ENCODE results near the gene PSMB9. TPM values are rescaled to one million over a fixed set of nuclear protein-coding genes. Genes with fewer than 3 reads are reported as not detected.
A peak's percentile ranks its signal among the peaks of the same experiment; 100 is the strongest.

The PSMB9 gene
- total RNA-seq, 4 donors from 2014 or later, result 18.4 to 34.3 (median 20.0) TPM

DNA sequence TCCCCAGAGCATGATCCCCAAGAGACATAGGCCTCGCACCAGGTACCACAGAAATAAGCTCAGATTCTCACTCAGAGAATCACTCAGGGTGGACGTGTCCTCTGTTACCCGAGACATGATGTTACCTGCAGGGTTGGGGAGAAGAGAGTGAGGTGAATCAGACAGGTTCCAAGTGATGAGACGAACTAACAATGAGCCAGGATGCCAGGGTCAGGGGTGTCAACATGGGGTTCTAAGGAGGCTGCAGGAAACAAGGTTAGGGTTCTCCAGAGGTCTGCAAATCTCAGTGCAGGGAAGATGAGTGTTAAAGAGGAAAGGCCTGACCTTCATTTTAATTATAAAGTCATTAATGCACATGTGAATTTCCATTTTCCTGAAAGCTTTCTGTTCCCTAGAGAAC lies 3.0 kb upstream of the PSMB9 start:
- Histone ChIP-seq H3K36me3 (peaks cover 0 to 52% (median 28%) of the 10 kb centered on the region in 3 donors), H3K27me3 (no peaks in the 10 kb centered on the region), H3K4me3 (no peak overlapping the region), H3K27ac (peak overlapping the region in 3 of 4 donors; percentile 98 to 100 (median 99)), H3K4me1 (peaks cover 0 to 46% (median 21%) of the 10 kb centered on the region in 4 donors), H3K9me3 (no peaks in the 10 kb centered on the region)
- no peak for TF ChIP-seq POLR2A (IDR thresholded peaks at IDR 0.05)
- TF ChIP-seq EP300 (IDR thresholded peaks at IDR 0.05), result no peak
- no peak for TF ChIP-seq CTCF (IDR thresholded peaks at IDR 0.05)
- WGBS, 2 donors, result 84 to 88% methylated on average over 4 of the region's 4 CpGs
- no peak for DNase-seq (ENCODE audit: low spot score in 2 of 2)

DNA sequence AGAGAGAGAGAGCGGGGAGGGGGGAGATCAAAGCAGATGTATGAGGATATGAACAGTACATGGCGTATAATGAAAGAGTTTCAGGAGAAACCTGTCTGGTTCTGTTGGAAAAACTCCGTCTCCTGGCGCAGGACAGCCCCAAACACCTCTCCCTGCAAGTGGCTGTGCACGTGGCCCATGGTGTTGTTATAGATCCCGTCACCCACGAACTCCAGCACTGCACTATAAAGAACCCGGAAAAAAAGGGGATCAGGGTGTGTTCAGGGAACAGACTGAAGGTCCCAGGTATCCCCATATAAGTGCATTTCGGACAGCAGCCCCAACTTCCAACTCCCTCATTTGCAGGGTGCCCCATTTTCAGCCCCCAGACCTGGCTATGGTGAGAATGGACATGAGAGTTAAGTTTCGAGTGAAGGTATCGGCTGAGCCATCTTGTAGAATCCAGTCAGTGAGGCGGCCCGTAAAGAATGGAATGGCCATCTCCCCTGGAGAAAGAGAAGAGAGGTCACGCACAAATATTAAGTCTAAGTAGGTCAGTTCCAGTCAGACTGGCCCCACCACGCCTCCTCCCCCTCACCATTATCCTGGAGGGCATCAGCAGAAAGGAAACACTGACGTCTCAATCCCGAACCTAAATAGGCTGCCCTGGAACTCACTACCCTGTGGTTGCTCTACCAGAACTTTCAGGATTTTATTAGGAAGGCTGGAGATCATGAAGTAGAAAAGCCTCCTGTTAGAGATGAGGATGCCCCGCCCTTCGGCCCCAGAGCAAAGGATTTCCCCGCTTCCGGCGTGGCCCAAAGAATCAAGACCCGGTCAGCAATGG lies 1.8 kb upstream of the PSMB9 start:
- H3K9me3 ChIP-seq, result no peaks in the 10 kb centered on the region
- peak overlapping the region; percentile 97 to 100 (median 98) for H3K27ac ChIP-seq
- peak in 1 of 2 donors; percentile 42 for DNase-seq (ENCODE audit: low spot score in 2 of 2)
- TF ChIP-seq EP300 (IDR thresholded peaks at IDR 0.05) (peak in 1 of 2 donors; percentile 4), CTCF (IDR thresholded peaks at IDR 0.05) (no peak), POLR2A (IDR thresholded peaks at IDR 0.05) (no peak)
- 42 to 49% methylated on average over 22 to 23 of the region's 23 CpGs for WGBS, 2 donors
- peaks cover 0 to 47% (median 19%) of the 10 kb centered on the region in 4 donors for H3K4me1 ChIP-seq
- H3K36me3 ChIP-seq, result peaks cover 0 to 43% (median 20%) of the 10 kb centered on the region in 3 donors
- peak overlapping the region; percentile 78 to 99 (median 98) for H3K4me3 ChIP-seq
- no peaks in the 10 kb centered on the region for H3K27me3 ChIP-seq

GRCh38 chr6:32852844-32853540 lies 1.0 kb upstream of the PSMB9 start:
- WGBS, 2 donors, result 0 to 1% methylated on average over 17 to 29 of the region's 41 CpGs
- H3K9me3 ChIP-seq, result no peaks in the 10 kb centered on the region
- H3K4me3 ChIP-seq, result peak overlapping the region; percentile 78 to 99 (median 98)
- peaks cover 0 to 43% (median 16%) of the 10 kb centered on the region in 3 donors for H3K36me3 ChIP-seq
- DNase-seq (ENCODE audit: low spot score in 2 of 2), result peak in 1 of 2 donors; percentile 38
- H3K4me1 ChIP-seq, result peaks cover 0 to 47% (median 19%) of the 10 kb centered on the region in 4 donors
- H3K27ac ChIP-seq, result peak overlapping the region; percentile 97 to 100 (median 98)
- TF ChIP-seq POLR2A (IDR thresholded peaks at IDR 0.05) (peak in 1 of 2 donors; percentile 6), EP300 (IDR thresholded peaks at IDR 0.05) (peak in 1 of 2 donors; percentile 3), CTCF (IDR thresholded peaks at IDR 0.05) (no peak)
- H3K27me3 ChIP-seq, result no peaks in the 10 kb centered on the region

DNA sequence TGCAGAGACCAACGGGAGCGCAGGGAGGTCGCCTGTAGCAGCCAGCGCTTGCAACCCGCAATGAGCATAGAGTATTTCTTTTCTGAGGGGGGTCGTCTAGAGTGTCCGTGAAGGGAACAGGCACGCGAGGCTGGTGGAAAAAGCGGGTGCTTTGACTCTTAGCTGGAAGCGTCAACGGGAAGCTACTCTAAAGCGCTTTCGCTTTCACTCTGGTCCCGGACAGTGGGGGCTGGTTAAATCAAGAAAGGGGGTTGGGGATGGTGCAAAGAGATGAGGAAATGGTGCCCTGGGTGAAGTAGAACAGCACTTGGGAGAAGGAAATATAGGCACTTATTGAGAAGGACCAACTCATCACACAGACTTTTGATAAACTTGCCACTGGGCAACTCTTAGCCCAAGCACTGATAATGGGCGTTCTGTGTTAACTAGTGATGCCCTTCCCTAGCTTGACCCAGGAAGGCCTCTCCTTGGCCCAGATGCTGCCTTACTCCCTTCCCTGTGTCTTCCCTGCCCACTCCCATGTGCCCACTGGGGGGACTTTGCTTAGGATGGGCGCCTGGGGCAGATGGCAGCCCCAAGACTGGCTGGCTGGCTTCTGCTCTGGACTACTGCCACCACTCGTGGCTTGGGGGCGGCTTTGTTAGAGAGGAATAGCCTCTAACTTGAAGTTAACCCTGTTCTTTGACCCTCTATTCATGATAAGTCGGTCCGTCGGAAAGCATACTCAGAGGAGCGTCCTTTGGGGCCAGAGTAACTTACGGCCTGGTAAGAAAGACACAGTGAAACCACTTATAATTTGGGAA lies 585 bp downstream of the PSMB9 start:
- TF ChIP-seq EP300 (IDR thresholded peaks at IDR 0.05), result no peak
- TF ChIP-seq CTCF (IDR thresholded peaks at IDR 0.05), result no peak
- no peak for TF ChIP-seq POLR2A (IDR thresholded peaks at IDR 0.05)
- WGBS, 2 donors, result 6 to 7% methylated on average over 24 of the region's 24 CpGs
- Histone ChIP-seq H3K4me1 (peaks cover 0 to 42% (median 19%) of the 10 kb centered on the region in 4 donors), H3K9me3 (no peaks in the 10 kb centered on the region), H3K27ac (peak overlapping the region; percentile 97 to 100 (median 98)), H3K36me3 (peaks cover 0 to 45% (median 9%) of the 10 kb centered on the region in 3 donors), H3K27me3 (no peaks in the 10 kb centered on the region), H3K4me3 (peak overlapping the region; percentile 78 to 99 (median 98))
- DNase-seq (ENCODE audit: low spot score in 2 of 2), result peak in 1 of 2 donors; percentile 38
